Measurements from ENCODE around the gene ARMCX2.
A peak's percentile ranks its signal among the peaks of the same experiment; 100 is the strongest.

ARMCX2 gene

DNA sequence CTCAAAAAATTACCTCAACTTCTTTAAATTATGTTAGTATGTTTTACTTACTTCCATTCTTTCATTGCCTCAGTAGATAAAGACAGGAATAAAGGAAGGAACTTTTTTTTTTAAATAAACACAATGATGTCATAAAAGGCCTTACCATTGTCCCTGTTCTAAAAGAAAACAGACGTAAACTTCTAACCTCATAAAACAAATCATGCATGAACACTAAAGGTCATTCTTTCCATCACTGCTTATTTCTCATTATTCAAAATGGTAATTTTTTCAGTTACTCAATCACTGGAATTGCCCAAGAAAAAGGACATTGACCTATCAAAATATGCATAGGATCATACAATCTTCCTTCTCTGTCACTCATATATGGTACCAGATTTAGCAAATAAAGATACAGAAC, 32.2 kb upstream of the ARMCX2 start:
- no peak overlapping the region for H2BK120ac ChIP-seq (ENCODE audit: low read depth, low read length)
- H3K79me1 ChIP-seq (replicated peaks; ENCODE audit: low read length, poor library complexity, severe bottlenecking) = no peaks in the 10 kb centered on the region
- H3K4ac ChIP-seq (ENCODE audit: low read depth in 1 of 2, low read length in 2 of 2) = no peak overlapping the region
- no peaks in the 10 kb centered on the region for H3K9me3 ChIP-seq (ENCODE audit: control insufficient read depth, low read length)
- no peak overlapping the region for H3K4me3 ChIP-seq (ENCODE audit: insufficient read depth in 1 of 2, low read depth in 1 of 2, low read length in 2 of 2)
- H3K18ac ChIP-seq (ENCODE audit: low read depth in 1 of 2, low read length in 2 of 2) = no peak overlapping the region
- WGBS = 67% methylated on average over 1 of the region's 1 CpG
- H2BK5ac ChIP-seq (ENCODE audit: low read depth, low read length, poor library complexity, severe bottlenecking) = no peak overlapping the region
- no peak overlapping the region for H4K8ac ChIP-seq (ENCODE audit: low read length)
- H4K91ac ChIP-seq (ENCODE audit: low read length) = no peak overlapping the region
- H2BK12ac ChIP-seq (ENCODE audit: low read length in 2 of 2) = no peak overlapping the region
- H2AFZ ChIP-seq (ENCODE audit: low read depth, low read length) = no peak overlapping the region
- H3K23ac ChIP-seq (ENCODE audit: low read length in 2 of 2) = no peak overlapping the region
- H2BK15ac ChIP-seq (ENCODE audit: low read depth, poor library complexity, severe bottlenecking) = no peak overlapping the region
- no peak overlapping the region for H3K9ac ChIP-seq (ENCODE audit: low read length)
- no peaks in the 10 kb centered on the region for H3K36me3 ChIP-seq (ENCODE audit: control insufficient read depth in 1 of 2, insufficient read depth in 2 of 2, low read depth in 1 of 2, low read length in 2 of 2)
- H3K27me3 ChIP-seq (ENCODE audit: control insufficient read depth in 1 of 2, insufficient read depth in 1 of 2, low read length in 2 of 2) = peaks cover 0 to 26% of the 10 kb centered on the region in 2 experiments
- H3K14ac ChIP-seq (ENCODE audit: low read length in 2 of 2) = no peak overlapping the region
- no peak overlapping the region for H3K4me2 ChIP-seq (ENCODE audit: low read length, poor library complexity, severe bottlenecking)
- DNase-seq = no peak
- H2AK5ac ChIP-seq (ENCODE audit: low read length, severe bottlenecking) = no peak overlapping the region
- H3K27ac ChIP-seq (ENCODE audit: low read length, poor library complexity, severe bottlenecking) = no peak overlapping the region
- H3K4me1 ChIP-seq (ENCODE audit: control insufficient read depth, insufficient read depth, low read depth, low read length) = no peaks in the 10 kb centered on the region

DNA sequence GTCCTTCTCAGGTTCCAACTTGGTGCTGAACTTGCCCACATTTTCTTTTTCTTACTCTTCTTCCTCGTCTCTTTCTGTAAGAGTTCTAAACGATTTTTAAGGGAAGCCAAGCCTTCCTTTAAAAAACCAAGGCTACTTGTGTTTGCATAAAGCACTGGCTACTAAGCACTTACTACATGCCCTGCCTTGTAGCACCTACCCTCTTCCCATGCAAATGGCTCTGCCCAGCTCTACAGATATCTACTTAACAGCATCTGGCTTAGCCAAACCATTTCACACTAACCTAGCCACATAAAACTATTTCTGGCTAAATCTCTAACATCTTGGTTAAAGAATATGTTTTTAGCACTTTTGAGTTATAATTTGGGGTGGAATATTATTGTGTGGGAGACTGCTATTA, 26.9 kb upstream of the ARMCX2 start:
- H3K27ac ChIP-seq (ENCODE audit: low read length, poor library complexity, severe bottlenecking) = no peak overlapping the region
- no peak for DNase-seq
- H2AFZ ChIP-seq (ENCODE audit: low read depth, low read length) = no peak overlapping the region
- H3K4ac ChIP-seq (ENCODE audit: low read depth in 1 of 2, low read length in 2 of 2) = no peak overlapping the region
- WGBS = 49% methylated on average over 2 of the region's 2 CpGs
- H3K79me1 ChIP-seq (replicated peaks; ENCODE audit: low read length, poor library complexity, severe bottlenecking) = no peaks in the 10 kb centered on the region
- H3K23ac ChIP-seq (ENCODE audit: low read length in 2 of 2) = no peak overlapping the region
- H2BK5ac ChIP-seq (ENCODE audit: low read depth, low read length, poor library complexity, severe bottlenecking) = no peak overlapping the region
- no peak overlapping the region for H3K4me3 ChIP-seq (ENCODE audit: insufficient read depth in 1 of 2, low read depth in 1 of 2, low read length in 2 of 2)
- no peak overlapping the region for H3K18ac ChIP-seq (ENCODE audit: low read depth in 1 of 2, low read length in 2 of 2)
- H3K4me2 ChIP-seq (ENCODE audit: low read length, poor library complexity, severe bottlenecking) = no peak overlapping the region
- no peak overlapping the region for H3K9ac ChIP-seq (ENCODE audit: low read length)
- H2AK5ac ChIP-seq (ENCODE audit: low read length, severe bottlenecking) = no peak overlapping the region
- H3K4me1 ChIP-seq (ENCODE audit: control insufficient read depth, insufficient read depth, low read depth, low read length) = no peaks in the 10 kb centered on the region
- no peaks in the 10 kb centered on the region for H3K9me3 ChIP-seq (ENCODE audit: control insufficient read depth, low read length)
- H3K27me3 ChIP-seq (ENCODE audit: control insufficient read depth in 1 of 2, insufficient read depth in 1 of 2, low read length in 2 of 2) = peaks cover 0 to 18% of the 10 kb centered on the region in 2 experiments
- H4K8ac ChIP-seq (ENCODE audit: low read length) = no peak overlapping the region
- no peak overlapping the region for H2BK120ac ChIP-seq (ENCODE audit: low read depth, low read length)
- no peak overlapping the region for H4K91ac ChIP-seq (ENCODE audit: low read length)
- H3K36me3 ChIP-seq (ENCODE audit: control insufficient read depth in 1 of 2, insufficient read depth in 2 of 2, low read depth in 1 of 2, low read length in 2 of 2) = no peaks in the 10 kb centered on the region
- H2BK15ac ChIP-seq (ENCODE audit: low read depth, poor library complexity, severe bottlenecking) = no peak overlapping the region
- H3K14ac ChIP-seq (ENCODE audit: low read length in 2 of 2) = no peak overlapping the region
- no peak overlapping the region for H2BK12ac ChIP-seq (ENCODE audit: low read length in 2 of 2)

DNA sequence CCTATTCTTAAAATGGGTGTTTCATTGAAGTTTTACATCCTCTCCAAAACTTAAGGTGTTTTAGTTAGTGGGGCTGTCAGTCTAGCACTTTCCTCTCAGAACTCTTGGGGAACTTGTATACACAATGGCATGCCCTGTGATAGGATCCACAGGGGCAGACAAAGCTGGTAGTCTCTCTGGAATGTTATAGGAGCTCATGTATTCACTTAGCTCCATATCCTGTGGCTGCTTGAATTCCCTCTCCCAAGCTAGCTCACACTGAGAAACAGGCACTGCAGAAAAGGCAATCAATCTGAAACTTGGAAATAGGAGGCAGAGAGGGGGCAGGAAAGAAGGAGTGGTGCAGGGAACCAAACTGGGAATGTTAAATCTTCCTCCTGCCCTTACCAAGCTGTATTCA, 26.3 kb upstream of the ARMCX2 start:
- H3K23ac ChIP-seq (ENCODE audit: low read length in 2 of 2) = no peak overlapping the region
- no peak overlapping the region for H4K91ac ChIP-seq (ENCODE audit: low read length)
- H2BK15ac ChIP-seq (ENCODE audit: low read depth, poor library complexity, severe bottlenecking) = no peak overlapping the region
- no peak overlapping the region for H2AK5ac ChIP-seq (ENCODE audit: low read length, severe bottlenecking)
- H3K4me1 ChIP-seq (ENCODE audit: control insufficient read depth, insufficient read depth, low read depth, low read length) = no peaks in the 10 kb centered on the region
- no peak overlapping the region for H2AFZ ChIP-seq (ENCODE audit: low read depth, low read length)
- no peaks in the 10 kb centered on the region for H3K9me3 ChIP-seq (ENCODE audit: control insufficient read depth, low read length)
- H3K9ac ChIP-seq (ENCODE audit: low read length) = no peak overlapping the region
- no peak overlapping the region for H3K4me2 ChIP-seq (ENCODE audit: low read length, poor library complexity, severe bottlenecking)
- peaks cover 0 to 18% of the 10 kb centered on the region in 2 experiments for H3K27me3 ChIP-seq (ENCODE audit: control insufficient read depth in 1 of 2, insufficient read depth in 1 of 2, low read length in 2 of 2)
- no peak overlapping the region for H2BK12ac ChIP-seq (ENCODE audit: low read length in 2 of 2)
- no peak overlapping the region for H3K27ac ChIP-seq (ENCODE audit: low read length, poor library complexity, severe bottlenecking)
- H3K4ac ChIP-seq (ENCODE audit: low read depth in 1 of 2, low read length in 2 of 2) = no peak overlapping the region
- H3K36me3 ChIP-seq (ENCODE audit: control insufficient read depth in 1 of 2, insufficient read depth in 2 of 2, low read depth in 1 of 2, low read length in 2 of 2) = no peaks in the 10 kb centered on the region
- no peak for DNase-seq
- H3K14ac ChIP-seq (ENCODE audit: low read length in 2 of 2) = no peak overlapping the region
- H2BK120ac ChIP-seq (ENCODE audit: low read depth, low read length) = no peak overlapping the region
- no peak overlapping the region for H4K8ac ChIP-seq (ENCODE audit: low read length)
- H3K18ac ChIP-seq (ENCODE audit: low read depth in 1 of 2, low read length in 2 of 2) = no peak overlapping the region
- no peaks in the 10 kb centered on the region for H3K79me1 ChIP-seq (replicated peaks; ENCODE audit: low read length, poor library complexity, severe bottlenecking)
- H3K4me3 ChIP-seq (ENCODE audit: insufficient read depth in 1 of 2, low read depth in 1 of 2, low read length in 2 of 2) = no peak overlapping the region
- H2BK5ac ChIP-seq (ENCODE audit: low read depth, low read length, poor library complexity, severe bottlenecking) = no peak overlapping the region

DNA sequence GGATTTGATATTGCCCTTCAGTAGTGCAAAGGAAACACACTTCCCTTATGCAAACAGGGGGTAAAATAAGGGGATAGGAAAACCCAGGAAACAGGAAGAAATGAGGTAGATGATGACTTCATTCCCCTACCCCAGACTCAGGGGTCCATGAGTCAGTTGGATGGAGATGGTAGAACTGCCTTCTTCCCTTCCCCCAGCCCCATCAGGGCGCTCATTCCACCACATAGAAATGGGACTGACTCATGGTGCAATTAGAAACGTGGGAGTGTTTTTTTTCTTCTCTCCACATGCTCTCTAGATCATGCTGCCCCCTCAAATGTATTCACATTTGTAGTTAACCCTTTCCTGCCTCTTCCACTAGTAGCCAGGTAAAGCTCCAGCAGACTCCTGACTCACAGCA, 23.1 kb upstream of the ARMCX2 start:
- H2BK12ac ChIP-seq (ENCODE audit: low read length in 2 of 2) = no peak overlapping the region
- WGBS = 0% methylated on average over 1 of the region's 2 CpGs

More for the DNA sequence above, 23.1 kb upstream of the ARMCX2 start:
- Histone ChIP-seq H4K8ac (ENCODE audit: low read length) (no peak overlapping the region), H3K36me3 (ENCODE audit: control insufficient read depth in 1 of 2, insufficient read depth in 2 of 2, low read depth in 1 of 2, low read length in 2 of 2) (no peaks in the 10 kb centered on the region), H3K27me3 (ENCODE audit: control insufficient read depth in 1 of 2, insufficient read depth in 1 of 2, low read length in 2 of 2) (peaks cover 0 to 13% of the 10 kb centered on the region in 2 experiments), H2AK5ac (ENCODE audit: low read length, severe bottlenecking) (no peak overlapping the region), H3K14ac (ENCODE audit: low read length in 2 of 2) (no peak overlapping the region), H3K79me1 (replicated peaks; ENCODE audit: low read length, poor library complexity, severe bottlenecking) (no peaks in the 10 kb centered on the region), H4K91ac (ENCODE audit: low read length) (no peak overlapping the region), H3K4ac (ENCODE audit: low read depth in 1 of 2, low read length in 2 of 2) (no peak overlapping the region), H3K18ac (ENCODE audit: low read depth in 1 of 2, low read length in 2 of 2) (no peak overlapping the region), H3K4me2 (ENCODE audit: low read length, poor library complexity, severe bottlenecking) (no peak overlapping the region), H3K9me3 (ENCODE audit: control insufficient read depth, low read length) (no peaks in the 10 kb centered on the region), H3K9ac (ENCODE audit: low read length) (no peak overlapping the region), H3K4me3 (ENCODE audit: insufficient read depth in 1 of 2, low read depth in 1 of 2, low read length in 2 of 2) (no peak overlapping the region), H2BK5ac (ENCODE audit: low read depth, low read length, poor library complexity, severe bottlenecking) (no peak overlapping the region), H2BK120ac (ENCODE audit: low read depth, low read length) (no peak overlapping the region), H2AFZ (ENCODE audit: low read depth, low read length) (no peak overlapping the region), H3K23ac (ENCODE audit: low read length in 2 of 2) (no peak overlapping the region), H3K4me1 (ENCODE audit: control insufficient read depth, insufficient read depth, low read depth, low read length) (no peaks in the 10 kb centered on the region), H2BK15ac (ENCODE audit: low read depth, poor library complexity, severe bottlenecking) (no peak overlapping the region), H3K27ac (ENCODE audit: low read length, poor library complexity, severe bottlenecking) (no peak overlapping the region)
- DNase-seq = peak; percentile 0

Data from mesenchymal stem cell (in vitro differentiated cells and primary cell).